HepG2 (cell line): ENCODE measurements around the gene MRPS5. TPM values are rescaled to one million over a fixed set of nuclear protein-coding genes. Genes with fewer than 3 reads are reported as not detected.

ENCODE experiments used
- ARHGAP35 ChIP-seq: sonication (generic); formaldehyde crosslinking; IDR thresholded peaks from 2 replicates; pipeline ENCODE4 v1.9.0; 2022; ENCODE audit warnings: mild to moderate bottlenecking, inconsistent platforms, moderate library complexity, missing genetic modification reagents, borderline replicate concordance
- ARNTL ChIP-seq: sonication (generic); formaldehyde crosslinking; IDR thresholded peaks from 2 replicates; pipeline ENCODE4 v1.4.0; 2020; ENCODE audit warnings: mild to moderate bottlenecking, missing genetic modification reagents
- BRF2 ChIP-seq: sonication (generic); formaldehyde crosslinking; IDR thresholded peaks from 2 replicates; pipeline ENCODE4 v1.8.1; 2022; ENCODE audit warnings: mild to moderate bottlenecking, missing genetic modification reagents
- CBFB ChIP-seq: sonication (generic); formaldehyde crosslinking; IDR thresholded peaks from 2 replicates; pipeline ENCODE4 v1.4.0; 2020; ENCODE audit warnings: missing genetic modification reagents
- CENPT ChIP-seq: sonication (generic); formaldehyde crosslinking; IDR thresholded peaks from 2 replicates; pipeline ENCODE4 v1.8.0; 2022; ENCODE audit warnings: low read depth, mild to moderate bottlenecking, moderate library complexity, missing genetic modification reagents
- DR1 ChIP-seq: sonication (generic); formaldehyde crosslinking; IDR thresholded peaks from 2 replicates; pipeline ENCODE4 v1.8.0; 2021; ENCODE audit warnings: mild to moderate bottlenecking, missing genetic modification reagents, inconsistent platforms
- GABPA ChIP-seq, 2 experiments: IDR thresholded peaks; 2 replicates each; pipeline ENCODE4 v1.6.1; 2011 to 2016; ENCODE audit warnings: low read depth in 2 of 2, low read length in 1 of 2, missing biosample characterization in 1 of 2, missing genetic modification characterization in 1 of 2
- GATA4 ChIP-seq: sonication (generic); IDR thresholded peaks from 2 replicates; pipeline ENCODE4 v1.6.1; 2016; ENCODE audit warnings: antibody characterized with exemption, low read depth, borderline replicate concordance
- HDAC6 ChIP-seq: fragments of 200-600 bp; sonication (generic); IDR thresholded peaks from 2 replicates; pipeline ENCODE4 v1.7.0; 2017; ENCODE audit warnings: mild to moderate bottlenecking, antibody characterized with exemption, low read length, low read depth
- HNRNPH1 ChIP-seq: fragments of 200-400 bp; formaldehyde crosslinking; optimal IDR thresholded peaks from 2 replicates; pipeline ENCODE3; 2017; ENCODE audit warnings: mild to moderate bottlenecking, low read depth, low read length
- KDM1A ChIP-seq: IDR thresholded peaks from 2 replicates; pipeline ENCODE4 v1.6.1; 2016; ENCODE audit warnings: missing compliant biosample characterization
- KDM4B ChIP-seq: sonication (generic); formaldehyde crosslinking; IDR thresholded peaks from 2 replicates; pipeline ENCODE4 v1.4.0; 2020; ENCODE audit warnings: missing genetic modification reagents
- NFATC3 ChIP-seq: sonication (generic); formaldehyde crosslinking; IDR thresholded peaks from 2 replicates; pipeline ENCODE4 v1.5.1; 2020; ENCODE audit warnings: mild to moderate bottlenecking, missing genetic modification reagents
- RAD21 ChIP-seq: fragments of 450-650 bp; formaldehyde crosslinking; IDR thresholded peaks from 2 replicates; pipeline ENCODE4 v1.5.0; 2020; ENCODE audit warnings: mild to moderate bottlenecking
- RFX5 ChIP-seq: IDR thresholded peaks from 2 replicates; pipeline ENCODE4 v1.6.1; 2011; ENCODE audit warnings: low read depth, low read length, improper control_type of control experiment
- RORA ChIP-seq: sonication (generic); formaldehyde crosslinking; IDR thresholded peaks from 2 replicates; pipeline ENCODE4 v1.5.0; 2020; ENCODE audit warnings: mild to moderate bottlenecking, missing genetic modification reagents, moderate library complexity
- SNAPC2 ChIP-seq: sonication (generic); formaldehyde crosslinking; IDR thresholded peaks from 2 replicates; pipeline ENCODE4 v1.8.1; 2022; ENCODE audit warnings: mild to moderate bottlenecking, missing genetic modification reagents
- SUZ12 ChIP-seq: fragments of 150-350 bp; IDR thresholded peaks from 2 replicates; pipeline ENCODE4 v1.6.1; 2014; ENCODE audit warnings: low read depth, low read length
- THAP9 ChIP-seq: sonication (generic); formaldehyde crosslinking; IDR thresholded peaks from 2 replicates; pipeline ENCODE4; 2020; ENCODE audit warnings: missing genetic modification reagents, mild to moderate bottlenecking, borderline replicate concordance
- XBP1 ChIP-seq: sonication (generic); formaldehyde crosslinking; IDR thresholded peaks from 2 replicates; pipeline ENCODE4 v1.5.0; 2020; ENCODE audit warnings: missing genetic modification reagents
- YEATS2 ChIP-seq: sonication (generic); formaldehyde crosslinking; IDR thresholded peaks from 2 replicates; pipeline ENCODE4 v1.4.0; 2020; ENCODE audit warnings: missing genetic modification reagents, borderline replicate concordance
- ZNF253 ChIP-seq: sonication (generic); formaldehyde crosslinking; IDR thresholded peaks from 2 replicates; pipeline ENCODE4 v1.8.0; 2022; ENCODE audit warnings: mild to moderate bottlenecking, missing genetic modification reagents, borderline replicate concordance
- ZNF280B ChIP-seq: sonication (generic); formaldehyde crosslinking; IDR thresholded peaks from 2 replicates; pipeline ENCODE4 v1.5.0; 2020; ENCODE audit warnings: missing genetic modification reagents, mild to moderate bottlenecking, borderline replicate concordance
- ZNF563 ChIP-seq: sonication (generic); formaldehyde crosslinking; IDR thresholded peaks from 2 replicates; pipeline ENCODE4 v1.8.0; 2022; ENCODE audit warnings: mild to moderate bottlenecking, moderate library complexity, missing genetic modification reagents
- ZSCAN29 ChIP-seq: sonication (generic); formaldehyde crosslinking; conservative IDR thresholded peaks from 2 replicates; pipeline ENCODE4 v1.4.0; 2020; ENCODE audit warnings: mild to moderate bottlenecking, missing genetic modification reagents
- ZSCAN31 ChIP-seq: sonication (generic); formaldehyde crosslinking; IDR thresholded peaks from 2 replicates; pipeline ENCODE4 v1.5.0; 2020; ENCODE audit warnings: low read depth, mild to moderate bottlenecking, missing genetic modification reagents
- polyA plus RNA-seq, 8 experiments: library from polyadenylated mRNA; depleted of rRNA in 3 of 8; stranded (reverse) in 7 of 8; unstranded in 1 of 8; fragments of >200 nt; fragmentation: Illumina TruSeq in 4 of 8; extraction: Trizol in 4 of 8; gene quantifications; 2 replicates each; pipeline versions ENCODE4 v1.2.1 to v1.2.3, GENCODE V29; 2011 to 2016; ENCODE audit warnings: low read depth in 4 of 8, missing spikeins in 1 of 8, mixed read lengths in 1 of 8; ENCODE audit not compliant: insufficient read depth in 1 of 8
- total RNA-seq, 5 experiments: library from RNA; depleted of rRNA; stranded (reverse); fragments of >200 nt; fragmentation: Illumina TruSeq; extraction: Trizol; gene quantifications; 2 replicates each; pipeline ENCODE4 v1.2.3, GENCODE V29; 2016; ENCODE audit warnings: low read depth in 1 of 5

The MRPS5 gene
- total and polyA plus RNA-seq, 2 of the 13 experiments (the other 11 are each of a cell fraction or from before 2014, with no cell fraction given) = 98.8 to 134 TPM

- peak; percentile 83; the same call in 1 of the 2 replicates for TF ChIP-seq BRF2
- TF ChIP-seq ZNF280B (CRISPR knock-in tag) = peak; percentile 96
- peak; percentile 77 for TF ChIP-seq GABPA (IDR thresholded peaks at IDR 0.05; ENCODE audit: low read depth, low read length)
- TF ChIP-seq GABPA (CRISPR knock-in tag; IDR thresholded peaks at IDR 0.05; ENCODE audit: low read depth) = peak; percentile 96
- TF ChIP-seq THAP9 = peak; percentile 98
- peak; percentile 62; the same call in 1 of the 2 replicates for TF ChIP-seq GATA4
- TF ChIP-seq HNRNPH1 = no peak
- TF ChIP-seq ZSCAN31 (CRISPR knock-in tag) = peak; percentile 79
- TF ChIP-seq ARNTL (CRISPR knock-in tag) = peak; percentile 66
- no peak for TF ChIP-seq RORA (CRISPR knock-in tag)
- no peak; the same call in none of the 2 replicates for TF ChIP-seq ZSCAN29 (CRISPR knock-in tag)
- no peak; the same call in 1 of the 2 replicates for TF ChIP-seq CBFB
- TF ChIP-seq KDM4B (CRISPR knock-in tag) = no peak
- peak; percentile 67 for TF ChIP-seq SUZ12
- TF ChIP-seq ZNF253 (CRISPR knock-in tag) = no peak
- peak; percentile 95 for TF ChIP-seq YEATS2 (CRISPR knock-in tag)
- TF ChIP-seq RFX5 = no peak
- TF ChIP-seq RAD21 (CRISPR knock-in tag) = peak; percentile 54; the same call in 1 of the 2 replicates
- peak; percentile 90 for TF ChIP-seq ZNF563 (CRISPR knock-in tag)
- TF ChIP-seq HDAC6 = no peak
- no peak for TF ChIP-seq NFATC3 (CRISPR knock-in tag)
- TF ChIP-seq KDM1A (CRISPR knock-in tag) = no peak
- no peak for TF ChIP-seq XBP1 (CRISPR knock-in tag)
- TF ChIP-seq SNAPC2 (CRISPR knock-in tag) = peak; percentile 51; the same call in 1 of the 2 replicates
- TF ChIP-seq ARHGAP35 (CRISPR knock-in tag) = no peak; the same call in 1 of the 2 replicates
- TF ChIP-seq CENPT (CRISPR knock-in tag) = 0 out of 2 replicates have a peak, but pooled peaks have one; percentile 40
- TF ChIP-seq DR1 = peak; percentile 66; the same call in 1 of the 2 replicates
These were observed 43.9 kb upstream of the MRPS5 start, which contains the start of gene ZNF2 (continued) for GRCh38 chr2:95165371-95166064.
